Transverse colon (tissue), 4 donors: ENCODE measurements around the gene CWH43.

ENCODE experiments used
- EP300 ChIP-seq: sonication (generic); formaldehyde crosslinking; IDR thresholded peaks from one replicate; pipeline ENCODE4 v1.6.1; 2017; ENCODE audit warnings: antibody characterized with exemption, low read depth
- POLR2A ChIP-seq: fragments of 450-650 bp; IDR thresholded peaks from one replicate; pipeline ENCODE4 v1.6.1; 2016; ENCODE audit warnings: antibody characterized with exemption, mild to moderate bottlenecking, moderate library complexity
- POLR2AphosphoS5 ChIP-seq, 3 donors: sonication (generic); formaldehyde crosslinking; IDR thresholded peaks; one replicate each; pipeline ENCODE4 v1.6.1; 2016; ENCODE audit warnings: antibody characterized with exemption in 3 of 3
- TF ChIP-seq, protein P1 (sequence below), 5 experiments: fragments of 200-600 bp in 3 of 5; fragments of 450-650 bp in 2 of 5; sonication (generic) in 3 of 5; IDR thresholded peaks; 1 replicate in 2 of 5; 2 replicates in 3 of 5; pipeline ENCODE4 v1.5.1; 2016 to 2017; ENCODE audit warnings: antibody characterized with exemption in 5 of 5, inconsistent platforms in 3 of 5, mild to moderate bottlenecking in 2 of 5, moderate library complexity in 1 of 5

DNA sequence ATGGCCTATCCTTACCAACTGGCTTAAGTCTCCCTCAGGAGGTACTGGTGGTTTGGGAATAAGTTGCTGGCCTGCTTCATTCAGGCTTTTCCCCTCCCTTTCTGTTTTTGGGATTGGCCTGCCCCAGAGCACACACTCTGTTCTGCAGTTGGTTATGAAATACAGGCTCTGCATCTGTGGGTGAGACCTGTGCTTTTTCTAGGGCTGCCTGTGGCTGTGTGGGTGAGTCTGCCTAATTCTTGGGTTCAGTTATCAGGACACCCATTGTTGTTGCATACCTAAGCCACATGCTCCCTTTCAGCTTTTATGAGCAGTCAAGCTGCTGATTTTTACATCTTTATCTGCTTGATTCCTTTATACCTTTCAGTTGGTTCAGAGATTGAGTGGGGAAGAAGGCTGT is 19.0 kb upstream of the CWH43 start:
- no peak for TF ChIP-seq EP300
- no peak for TF ChIP-seq POLR2A
- TF ChIP-seq, protein P1, sequence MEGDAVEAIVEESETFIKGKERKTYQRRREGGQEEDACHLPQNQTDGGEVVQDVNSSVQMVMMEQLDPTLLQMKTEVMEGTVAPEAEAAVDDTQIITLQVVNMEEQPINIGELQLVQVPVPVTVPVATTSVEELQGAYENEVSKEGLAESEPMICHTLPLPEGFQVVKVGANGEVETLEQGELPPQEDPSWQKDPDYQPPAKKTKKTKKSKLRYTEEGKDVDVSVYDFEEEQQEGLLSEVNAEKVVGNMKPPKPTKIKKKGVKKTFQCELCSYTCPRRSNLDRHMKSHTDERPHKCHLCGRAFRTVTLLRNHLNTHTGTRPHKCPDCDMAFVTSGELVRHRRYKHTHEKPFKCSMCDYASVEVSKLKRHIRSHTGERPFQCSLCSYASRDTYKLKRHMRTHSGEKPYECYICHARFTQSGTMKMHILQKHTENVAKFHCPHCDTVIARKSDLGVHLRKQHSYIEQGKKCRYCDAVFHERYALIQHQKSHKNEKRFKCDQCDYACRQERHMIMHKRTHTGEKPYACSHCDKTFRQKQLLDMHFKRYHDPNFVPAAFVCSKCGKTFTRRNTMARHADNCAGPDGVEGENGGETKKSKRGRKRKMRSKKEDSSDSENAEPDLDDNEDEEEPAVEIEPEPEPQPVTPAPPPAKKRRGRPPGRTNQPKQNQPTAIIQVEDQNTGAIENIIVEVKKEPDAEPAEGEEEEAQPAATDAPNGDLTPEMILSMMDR (IDR thresholded peaks at IDR 0.05): no peak
- TF ChIP-seq POLR2AphosphoS5 (IDR thresholded peaks at IDR 0.05): no peak
